Measurements from ENCODE around the gene ROPN1L. TPM values are rescaled to one million over a fixed set of nuclear protein-coding genes. Genes with fewer than 3 reads are reported as not detected.
A peak's percentile ranks its signal among the peaks of the same experiment; 100 is the strongest.
"Not testable (repeated sequence)": the region's sequence is repeated elsewhere in the genome, so short reads cannot be mapped to it uniquely, and the experiment has no call there.

Gene ROPN1L
- 1.7 TPM for total RNA-seq
- 1.4 TPM for polyA plus RNA-seq (ENCODE audit: insufficient read depth, low read depth, low replicate concordance)
- long read RNA-seq, donor 1 = 0 reads
- long read RNA-seq, donor 2 = 0 reads
- long read RNA-seq, donor 3 = 0 reads
- long read RNA-seq, donor 4 = 0 reads
- long read RNA-seq, donor 5 = 0 reads
- long read RNA-seq, donor 6 = 0 reads
- long read RNA-seq, donor 7 = 0 reads
- long read RNA-seq, donor 8 = 0 reads
- long read RNA-seq, donor 9, partial matches to known transcripts = 0 of 1 reads
- long read RNA-seq, donor 9, other reads (novel, unspliced or antisense) = 0 of 1 reads
- long read RNA-seq, donor 10 = 0 reads

GRCh38 chr5:10441083-10441991 is at the start of gene ROPN1L:
Gene ROPN1L, plus strand, starts transcription at chr5:10441879. Its CDS starts 289 bp downstream, at chr5:10442168.
- intact Hi-C loops (cut with DNase I) = no loop called here
- peak within 1 kb of the TSS; percentile 33 to 84 (median 64) for H3K9ac ChIP-seq (ENCODE audit: low read length in 3 of 3)
- peak within 1 kb of the TSS; percentile 40 to 47 for H3K27ac ChIP-seq (ENCODE audit: low read depth in 2 of 2, low read length in 2 of 2)
- no peaks in the 10 kb centered on the region for H3K9me3 ChIP-seq (ENCODE audit: control insufficient read depth in 2 of 3, insufficient read depth in 1 of 3, low read length in 3 of 3)
- DNase-seq (peak; percentile 91 to 97 (median 95)), FAIRE-seq (no peak)
- peaks cover 0 to 7% (median 5%) of the 10 kb centered on the region in 3 donors for H3K4me1 ChIP-seq (ENCODE audit: control insufficient read depth in 2 of 3, insufficient read depth in 2 of 3, low read depth in 1 of 3, low read length in 3 of 3)
- H3K36me3 ChIP-seq (ENCODE audit: control insufficient read depth in 2 of 3, insufficient read depth in 3 of 3, low read length in 3 of 3) = peaks cover 0 to 4% (median 2%) of the 10 kb centered on the region in 3 donors
- H3K4me3 ChIP-seq (ENCODE audit: low read length in 3 of 3) = peak within 1 kb of the TSS; percentile 69 to 88 (median 87)
- peak; percentile 3 for TF ChIP-seq CTCF (IDR thresholded peaks at IDR 0.05; ENCODE audit: borderline replicate concordance, extremely low read depth, insufficient read depth)
- H3K27me3 ChIP-seq (ENCODE audit: control insufficient read depth, insufficient read depth, low read length) = no peaks in the 10 kb centered on the region

- H3K4me1 ChIP-seq (ENCODE audit: control insufficient read depth in 2 of 3, insufficient read depth in 2 of 3, low read depth in 1 of 3, low read length in 3 of 3); H3K9me3 ChIP-seq (ENCODE audit: control insufficient read depth in 2 of 3, insufficient read depth in 1 of 3, low read length in 3 of 3); H3K27me3 ChIP-seq (ENCODE audit: control insufficient read depth, insufficient read depth, low read length); H3K27ac ChIP-seq (ENCODE audit: low read depth in 2 of 2, low read length in 2 of 2); DNase-seq; H3K9ac ChIP-seq (ENCODE audit: low read length in 3 of 3); H3K4me3 ChIP-seq (ENCODE audit: low read length in 3 of 3); intact Hi-C loops (cut with DNase I); FAIRE-seq: not testable (repeated sequence)
- peaks cover 13 to 60% (median 28%) of the 10 kb centered on the region in 3 donors for H3K36me3 ChIP-seq (ENCODE audit: control insufficient read depth in 2 of 3, insufficient read depth in 3 of 3, low read length in 3 of 3)
Observed at GRCh38 chr5:10392567-10393328, 48.9 kb upstream of the ROPN1L start.

- DNase-seq (no peak), FAIRE-seq (no peak)
- intact Hi-C loops (cut with DNase I) = no loop called here
- Histone ChIP-seq H3K4me1 (ENCODE audit: control insufficient read depth in 2 of 3, insufficient read depth in 2 of 3, low read depth in 1 of 3, low read length in 3 of 3) (no peaks in the 10 kb centered on the region), H3K27ac (ENCODE audit: low read depth in 2 of 2, low read length in 2 of 2) (no peak overlapping the region), H3K27me3 (ENCODE audit: control insufficient read depth, insufficient read depth, low read length) (no peaks in the 10 kb centered on the region), H3K9me3 (ENCODE audit: control insufficient read depth in 2 of 3, insufficient read depth in 1 of 3, low read length in 3 of 3) (no peaks in the 10 kb centered on the region), H3K36me3 (ENCODE audit: control insufficient read depth in 2 of 3, insufficient read depth in 3 of 3, low read length in 3 of 3) (peaks cover 15 to 57% (median 30%) of the 10 kb centered on the region in 3 donors), H3K4me3 (ENCODE audit: low read length in 3 of 3) (no peak overlapping the region), H3K9ac (ENCODE audit: low read length in 3 of 3) (no peak overlapping the region)
- TF ChIP-seq CTCF (IDR thresholded peaks at IDR 0.05; ENCODE audit: borderline replicate concordance, extremely low read depth, insufficient read depth) = no peak
Observed at GRCh38 chr5:10393491-10393890, 48.2 kb upstream of the ROPN1L start.
